ENCODE data around the gene IDI1. TPM values are rescaled to one million over a fixed set of nuclear protein-coding genes. Genes with fewer than 3 reads are reported as not detected.

Gene IDI1
- total RNA-seq, 4 donors from 2014 or later: 29.8 to 67.5 (median 60.4) TPM

- TF ChIP-seq CTCF (IDR thresholded peaks at IDR 0.05): no peak
- no peak for DNase-seq (ENCODE audit: low spot score)
- no peak for ATAC-seq (ENCODE audit: low FRiP score)
These were observed 5.8 kb upstream of the IDI1 start for GRCh38 chr10:1054684-1055083.

GRCh38 chr10:1050554-1050953 lies 1.6 kb upstream of the IDI1 start:
- TF ChIP-seq CTCF (IDR thresholded peaks at IDR 0.05): no peak
- no peak for ATAC-seq (ENCODE audit: low FRiP score)

GRCh38 chr10:1050145-1050544 lies 1.2 kb upstream of the IDI1 start:
- no peak for TF ChIP-seq CTCF (IDR thresholded peaks at IDR 0.05)
- no peak for ATAC-seq (ENCODE audit: low FRiP score)
- no peak for DNase-seq (ENCODE audit: low spot score)

More at GRCh38 chr10:1050554-1050953, 1.6 kb upstream of the IDI1 start:
- DNase-seq (ENCODE audit: low spot score): no peak

- ATAC-seq (ENCODE audit: low FRiP score): no peak
- no peak for DNase-seq (ENCODE audit: low spot score)
- TF ChIP-seq CTCF (IDR thresholded peaks at IDR 0.05): peak in 1 of 3 donors; percentile 9
These were observed 573 bp upstream of the IDI1 start for GRCh38 chr10:1049425-1049958.

GRCh38 chr10:1048349-1048731 lies 579 bp downstream of the IDI1 start:
- DNase-seq (ENCODE audit: low spot score) (no peak), ATAC-seq (ENCODE audit: low FRiP score) (peak; percentile 5)
- TF ChIP-seq CTCF (IDR thresholded peaks at IDR 0.05): no peak

- no peak for DNase-seq (ENCODE audit: low spot score)
- ATAC-seq (ENCODE audit: low FRiP score): no peak
- TF ChIP-seq CTCF (IDR thresholded peaks at IDR 0.05): no peak
These were observed 982 bp downstream of the IDI1 start for GRCh38 chr10:1047937-1048336.

- ATAC-seq (ENCODE audit: low FRiP score) (no peak), DNase-seq (ENCODE audit: low spot score) (no peak)
- no peak for TF ChIP-seq CTCF (IDR thresholded peaks at IDR 0.05)
These were observed 3.5 kb downstream of the IDI1 start for GRCh38 chr10:1045415-1045814.
